CD4-positive, CD25-positive, alpha-beta regulatory T cell (primary cell): Measurements from ENCODE around the gene XRCC4. TPM values are rescaled to one million over a fixed set of nuclear protein-coding genes. Genes with fewer than 3 reads are reported as not detected.

Experiments
- ATAC-seq, 2 donors: fragments of 150-1000 bp; cut with Tn5 transposase; one replicate each; pipeline ENCODE4 v1.10.0; 2021; ENCODE audit warnings: low read depth in 2 of 2, moderate number of reproducible peaks in 2 of 2, moderate library complexity in 1 of 2
- DNase-seq, 3 donors: peaks; one replicate each; pipeline versions ENCODE4 v3.0.0 to v3.0.0-alpha.2; 2012 to 2022; ENCODE audit warnings: mixed read lengths in 1 of 3
- H3K27ac ChIP-seq: one replicate; pipeline ENCODE4 v1.7.0; 2013; ENCODE audit warnings: mild to moderate bottlenecking, low read length; ENCODE audit not compliant: insufficient read depth, poor library complexity, severe bottlenecking
- H3K27me3 ChIP-seq: one replicate; pipeline ENCODE4 v1.7.0; 2013; ENCODE audit warnings: low read length; ENCODE audit not compliant: control insufficient read depth, insufficient read depth
- H3K36me3 ChIP-seq: one replicate; pipeline ENCODE4 v1.7.0; 2013; ENCODE audit warnings: mild to moderate bottlenecking, low read length, moderate library complexity; ENCODE audit not compliant: control insufficient read depth, insufficient read depth
- H3K4me1 ChIP-seq: 2 replicates; pipeline ENCODE4 v1.7.0; 2013; ENCODE audit warnings: mild to moderate bottlenecking, low read length; ENCODE audit not compliant: insufficient read depth, control insufficient read depth, poor library complexity, severe bottlenecking
- H3K4me3 ChIP-seq: one replicate; pipeline ENCODE4 v1.7.0; 2013; ENCODE audit warnings: low read depth, mild to moderate bottlenecking, low read length, moderate library complexity
- H3K9me3 ChIP-seq, 2 experiments: 1 replicate in 1 of 2; 2 replicates in 1 of 2; pipeline ENCODE4 v1.7.0; 2013; ENCODE audit warnings: low read length in 2 of 2, mild to moderate bottlenecking in 1 of 2, moderate library complexity in 1 of 2; ENCODE audit not compliant: control insufficient read depth in 2 of 2
- H3K27ac Mint-ChIP-seq, 3 donors: one replicate each; pipeline ENCODE4 v1.8.0; 2020 to 2022; ENCODE audit warnings: mild to moderate bottlenecking in 3 of 3, mixed read lengths in 3 of 3, moderate library complexity in 2 of 3
- H3K27me3 Mint-ChIP-seq: one replicate; pipeline ENCODE4 v1.8.0; 2022; ENCODE audit warnings: mild to moderate bottlenecking, mixed read lengths
- H3K36me3 Mint-ChIP-seq: one replicate; pipeline ENCODE4 v1.8.0; 2020; ENCODE audit warnings: mixed read lengths
- H3K4me1 Mint-ChIP-seq, 4 donors: one replicate each; pipeline ENCODE4 v1.8.0; 2020 to 2022; ENCODE audit warnings: mixed read lengths in 4 of 4, mild to moderate bottlenecking in 1 of 4
- H3K4me3 Mint-ChIP-seq, 4 donors: one replicate each; pipeline ENCODE4 v1.8.0; 2020 to 2022; ENCODE audit warnings: mild to moderate bottlenecking in 4 of 4, mixed read lengths in 4 of 4, moderate library complexity in 3 of 4
- H3K9me3 Mint-ChIP-seq, 7 donors: one replicate each; pipeline ENCODE4 v1.8.0; 2020 to 2022; ENCODE audit warnings: mixed read lengths in 7 of 7, mild to moderate bottlenecking in 3 of 7, moderate library complexity in 2 of 7
- polyA plus RNA-seq, 4 donors: library from polyadenylated mRNA; unstranded; fragments of 300-500 nt; fragmentation: Illumina TruSeq; gene quantifications; one replicate each; pipeline ENCODE4 v1.2.3, GENCODE V29; 2021
- total RNA-seq: library from RNA; stranded (reverse); gene quantifications from one replicate; pipeline ENCODE4 v1.2.3, GENCODE V29; 2022

XRCC4 gene
- total and polyA plus RNA-seq, 5 donors from 2014 or later: 3.8 to 10.1 (median 6.2) TPM

GRCh38 chr5:83124593-83124992 is 47.2 kb downstream of the XRCC4 start:
- H3K4me1 Mint-ChIP-seq: peaks cover 0 to 2% (median 0%) of the 10 kb centered on the region in 4 donors

GRCh38 chr5:83125560-83125959 is 48.2 kb downstream of the XRCC4 start:
- no peak overlapping the region for H3K27ac Mint-ChIP-seq
- Histone ChIP-seq H3K27me3 (no peaks in the 10 kb centered on the region), H3K36me3 (no peaks in the 10 kb centered on the region), H3K4me1 (no peaks in the 10 kb centered on the region), H3K27ac (no peak overlapping the region), H3K9me3 (no peaks in the 10 kb centered on the region), H3K4me3 (no peak overlapping the region)
- peaks cover 13% of the 10 kb centered on the region for H3K36me3 Mint-ChIP-seq
- no peaks in the 10 kb centered on the region for H3K27me3 Mint-ChIP-seq
- H3K4me1 Mint-ChIP-seq: peaks cover 0 to 2% (median 0%) of the 10 kb centered on the region in 4 donors
- ATAC-seq: no peak
- H3K9me3 Mint-ChIP-seq: peaks cover 0 to 11% (median 2%) of the 10 kb centered on the region in 7 donors
- H3K4me3 Mint-ChIP-seq: no peak overlapping the region
- no peak for DNase-seq

More at GRCh38 chr5:83124593-83124992, 47.2 kb downstream of the XRCC4 start:
- H3K36me3 ChIP-seq: no peaks in the 10 kb centered on the region
- Mint-ChIP-seq H3K27ac (no peak overlapping the region), H3K9me3 (peaks cover 0 to 11% (median 2%) of the 10 kb centered on the region in 7 donors), H3K4me3 (no peak overlapping the region), H3K36me3 (peaks cover 17% of the 10 kb centered on the region), H3K27me3 (no peaks in the 10 kb centered on the region)
- no peak overlapping the region for H3K4me3 ChIP-seq
- H3K4me1 ChIP-seq: no peaks in the 10 kb centered on the region
- no peak overlapping the region for H3K27ac ChIP-seq
- DNase-seq (no peak), ATAC-seq (no peak)
- H3K9me3 ChIP-seq: no peaks in the 10 kb centered on the region
- H3K27me3 ChIP-seq: no peaks in the 10 kb centered on the region

- no peak for DNase-seq
- Mint-ChIP-seq H3K4me3 (no peak overlapping the region), H3K27ac (no peak overlapping the region), H3K4me1 (peaks cover 0 to 2% (median 0%) of the 10 kb centered on the region in 4 donors), H3K36me3 (peaks cover 11% of the 10 kb centered on the region), H3K9me3 (peaks cover 0 to 15% (median 2%) of the 10 kb centered on the region in 7 donors), H3K27me3 (no peaks in the 10 kb centered on the region)
- H3K36me3 ChIP-seq: no peaks in the 10 kb centered on the region
- ATAC-seq: no peak
- H3K4me3 ChIP-seq: no peak overlapping the region
- H3K27ac ChIP-seq: no peak overlapping the region
- no peaks in the 10 kb centered on the region for H3K27me3 ChIP-seq
- H3K9me3 ChIP-seq: no peaks in the 10 kb centered on the region
- no peaks in the 10 kb centered on the region for H3K4me1 ChIP-seq
Measured at GRCh38 chr5:83126501-83126900, 49.2 kb downstream of the XRCC4 start.

- H3K36me3 Mint-ChIP-seq: peaks cover 28% of the 10 kb centered on the region
Measured at GRCh38 chr5:83133797-83134196, 56.5 kb downstream of the XRCC4 start.

GRCh38 chr5:83142526-83142925 is 65.2 kb downstream of the XRCC4 start:
- H3K27ac Mint-ChIP-seq: no peak overlapping the region
- Histone ChIP-seq H3K4me1 (no peaks in the 10 kb centered on the region), H3K27me3 (no peaks in the 10 kb centered on the region), H3K36me3 (no peaks in the 10 kb centered on the region), H3K4me3 (no peak overlapping the region), H3K27ac (no peak overlapping the region), H3K9me3 (no peaks in the 10 kb centered on the region)
- peaks cover 0 to 2% (median 0%) of the 10 kb centered on the region in 7 donors for H3K9me3 Mint-ChIP-seq
- H3K4me3 Mint-ChIP-seq: no peak overlapping the region
- peaks cover 3% of the 10 kb centered on the region for H3K36me3 Mint-ChIP-seq
- H3K27me3 Mint-ChIP-seq: no peaks in the 10 kb centered on the region
- ATAC-seq (no peak), DNase-seq (no peak)
- peaks cover 0 to 9% (median 1%) of the 10 kb centered on the region in 4 donors for H3K4me1 Mint-ChIP-seq

More at GRCh38 chr5:83133797-83134196, 56.5 kb downstream of the XRCC4 start:
- DNase-seq (no peak), ATAC-seq (no peak)
- peaks cover 0 to 18% (median 5%) of the 10 kb centered on the region in 7 donors for H3K9me3 Mint-ChIP-seq
- no peaks in the 10 kb centered on the region for H3K27me3 Mint-ChIP-seq
- Histone ChIP-seq H3K36me3 (no peaks in the 10 kb centered on the region), H3K4me3 (no peak overlapping the region), H3K9me3 (no peaks in the 10 kb centered on the region), H3K27ac (no peak overlapping the region), H3K27me3 (no peaks in the 10 kb centered on the region), H3K4me1 (no peaks in the 10 kb centered on the region)
- H3K4me3 Mint-ChIP-seq: no peak overlapping the region
- peaks cover 0 to 9% (median 1%) of the 10 kb centered on the region in 4 donors for H3K4me1 Mint-ChIP-seq
- H3K27ac Mint-ChIP-seq: no peak overlapping the region

- Mint-ChIP-seq H3K36me3 (peaks cover 3% of the 10 kb centered on the region), H3K27me3 (no peaks in the 10 kb centered on the region), H3K4me3 (no peak overlapping the region), H3K27ac (no peak overlapping the region), H3K9me3 (peaks cover 0 to 2% (median 0%) of the 10 kb centered on the region in 7 donors), H3K4me1 (peaks cover 0 to 9% (median 1%) of the 10 kb centered on the region in 4 donors)
- no peak for ATAC-seq
- Histone ChIP-seq H3K4me3 (no peak overlapping the region), H3K27ac (no peak overlapping the region), H3K4me1 (no peaks in the 10 kb centered on the region), H3K9me3 (no peaks in the 10 kb centered on the region), H3K36me3 (no peaks in the 10 kb centered on the region), H3K27me3 (no peaks in the 10 kb centered on the region)
- DNase-seq: no peak
Measured at GRCh38 chr5:83145241-83145640, 67.9 kb downstream of the XRCC4 start.

- H3K4me1 Mint-ChIP-seq: peaks cover 0 to 9% (median 1%) of the 10 kb centered on the region in 4 donors
- no peak for ATAC-seq
- Histone ChIP-seq H3K36me3 (no peaks in the 10 kb centered on the region), H3K27ac (no peak overlapping the region), H3K4me3 (no peak overlapping the region), H3K27me3 (no peaks in the 10 kb centered on the region), H3K9me3 (no peaks in the 10 kb centered on the region), H3K4me1 (no peaks in the 10 kb centered on the region)
- no peaks in the 10 kb centered on the region for H3K27me3 Mint-ChIP-seq
- H3K9me3 Mint-ChIP-seq: peaks cover 0 to 2% (median 0%) of the 10 kb centered on the region in 7 donors
- peaks cover 3% of the 10 kb centered on the region for H3K36me3 Mint-ChIP-seq
- no peak overlapping the region for H3K27ac Mint-ChIP-seq
- no peak overlapping the region for H3K4me3 Mint-ChIP-seq
- DNase-seq: no peak
Measured at GRCh38 chr5:83145882-83146331, 68.6 kb downstream of the XRCC4 start.

DNA sequence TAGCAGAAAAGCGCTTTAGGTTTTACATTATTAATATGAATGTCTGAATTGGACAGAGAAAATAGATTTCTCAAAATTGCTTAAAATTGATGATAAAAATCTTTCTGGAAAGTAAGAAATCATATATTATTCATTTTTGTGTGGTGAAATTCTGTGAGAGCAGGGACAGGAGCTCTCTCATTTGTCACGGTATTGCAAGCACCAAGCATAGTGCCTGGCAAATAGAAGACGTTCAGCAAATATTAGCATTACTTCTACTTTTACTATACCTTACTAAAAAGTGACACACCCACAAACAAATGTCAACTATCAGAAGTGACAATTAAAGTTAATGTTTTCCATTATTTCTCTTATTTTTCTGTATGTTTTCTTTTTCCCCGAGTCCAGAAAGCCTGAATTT is 69.1 kb downstream of the XRCC4 start:
- Mint-ChIP-seq H3K4me3 (no peak overlapping the region), H3K36me3 (peaks cover 3% of the 10 kb centered on the region), H3K27me3 (no peaks in the 10 kb centered on the region), H3K4me1 (peaks cover 0 to 9% (median 1%) of the 10 kb centered on the region in 4 donors), H3K9me3 (no peaks in the 10 kb centered on the region), H3K27ac (no peak overlapping the region)
- H3K27me3 ChIP-seq: no peaks in the 10 kb centered on the region
- H3K36me3 ChIP-seq: no peaks in the 10 kb centered on the region
- no peak overlapping the region for H3K4me3 ChIP-seq
- DNase-seq (no peak), ATAC-seq (no peak)
- no peaks in the 10 kb centered on the region for H3K9me3 ChIP-seq
- H3K4me1 ChIP-seq: no peaks in the 10 kb centered on the region
- H3K27ac ChIP-seq: no peak overlapping the region
